GM04503 (cell line): ENCODE results near the gene PPP1R16B.
"Not testable (repeated sequence)": the region's sequence is repeated elsewhere in the genome, so short reads cannot be mapped to it uniquely, and the experiment has no call there.

Experiments
- DNase-seq: peaks from one replicate; pipeline ENCODE4 v3.0.0-alpha.2; 2012; ENCODE audit warnings: low read depth

The PPP1R16B gene

DNA sequence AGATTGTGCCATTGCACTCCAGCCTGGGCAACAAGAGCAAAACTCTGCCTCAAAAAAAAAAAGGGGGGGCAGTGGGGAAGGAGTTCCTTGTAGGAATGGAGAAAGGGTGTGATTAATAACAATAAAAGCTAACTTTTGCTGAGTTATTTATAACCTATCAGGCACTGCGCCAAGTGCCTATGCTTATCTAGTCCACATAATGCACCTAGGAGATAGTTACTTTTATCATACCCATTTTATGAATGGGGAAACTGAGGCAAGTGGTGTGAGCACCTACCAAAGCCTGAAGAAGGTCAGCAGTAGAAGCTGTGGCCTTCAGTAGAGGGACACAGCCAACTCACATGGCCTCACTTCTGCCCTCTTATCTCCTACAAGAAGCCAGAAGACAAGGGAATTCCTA lies 13.6 kb upstream of the PPP1R16B start:
- DNase-seq, result no peak

DNA sequence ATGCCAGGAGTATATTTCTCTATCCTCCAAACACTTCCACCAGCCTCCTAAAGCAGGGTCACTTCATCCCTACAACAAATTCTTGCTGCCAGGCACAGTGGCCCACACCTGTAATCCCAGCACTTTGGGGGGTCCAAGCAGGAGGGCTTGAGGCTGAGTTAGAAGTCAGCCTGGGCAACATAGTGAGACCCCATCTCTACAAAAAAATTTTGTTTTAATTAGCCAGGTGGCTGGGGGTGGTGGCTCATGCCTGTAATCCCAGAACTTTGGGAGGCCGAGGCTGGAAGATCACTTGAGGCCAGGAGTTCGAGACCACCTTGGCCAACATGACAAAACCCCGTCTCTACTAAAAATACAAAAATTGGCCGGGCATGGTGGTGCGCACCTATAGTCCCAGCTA lies 11.4 kb upstream of the PPP1R16B start:
- DNase-seq, result not testable (repeated sequence)

DNA sequence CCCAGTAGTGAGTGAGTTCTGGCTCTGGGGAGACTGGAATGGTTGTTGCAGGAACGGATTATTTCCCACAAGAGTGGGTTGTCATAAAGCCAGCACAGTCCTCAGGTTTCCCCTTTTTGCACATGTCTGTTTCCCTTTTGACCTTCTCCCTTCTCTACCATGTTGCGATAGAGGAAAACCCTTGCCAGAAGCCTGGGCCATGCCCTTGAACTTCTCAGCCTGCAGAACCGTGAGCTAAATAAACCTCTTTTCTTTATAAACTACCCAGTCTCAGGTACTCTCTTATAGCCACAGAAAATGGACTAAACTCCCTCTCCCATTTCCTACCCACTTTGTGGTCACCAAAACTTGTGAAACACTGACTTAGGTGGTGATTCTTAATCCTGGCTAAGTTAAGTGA lies 7.2 kb upstream of the PPP1R16B start:
- DNase-seq, result no peak

DNA sequence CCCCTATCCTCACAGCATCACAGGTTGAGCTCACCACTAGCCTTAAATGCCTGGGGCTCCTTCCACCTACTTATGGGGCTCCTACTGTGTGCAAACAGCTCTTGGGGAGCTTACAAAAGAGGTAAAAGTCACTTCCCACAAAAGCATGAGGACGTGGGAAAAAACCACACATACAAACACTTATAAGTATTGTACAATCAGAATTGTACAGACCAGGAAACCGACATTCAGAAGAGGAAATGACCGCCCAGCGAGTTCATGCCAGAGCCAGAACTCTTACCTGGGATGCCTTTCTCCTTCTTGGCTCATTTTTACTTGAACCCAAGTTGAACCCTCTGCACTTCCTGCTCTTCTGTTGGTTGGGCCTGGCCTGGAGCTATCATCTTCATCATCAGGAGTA lies 6.3 kb upstream of the PPP1R16B start:
- DNase-seq, result no peak

DNA sequence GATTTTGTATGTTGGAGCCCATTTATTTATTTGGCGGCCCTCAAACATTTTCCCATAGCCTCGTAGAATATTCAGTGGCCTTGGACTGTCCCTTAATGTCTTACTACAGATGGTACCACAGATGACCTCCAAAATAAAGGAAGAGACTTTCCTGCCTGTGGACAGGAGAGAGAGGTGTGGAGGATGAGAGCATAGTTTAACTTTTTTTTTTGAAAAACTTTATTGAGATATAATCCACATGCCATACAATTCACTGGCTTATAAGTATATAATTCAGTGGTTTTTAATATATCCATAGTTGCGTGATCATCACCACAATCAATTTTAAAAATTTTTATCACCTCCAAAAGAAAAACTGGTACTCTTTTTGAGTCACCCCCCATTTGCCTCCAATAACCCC lies 4.6 kb upstream of the PPP1R16B start:
- no peak for DNase-seq

DNA sequence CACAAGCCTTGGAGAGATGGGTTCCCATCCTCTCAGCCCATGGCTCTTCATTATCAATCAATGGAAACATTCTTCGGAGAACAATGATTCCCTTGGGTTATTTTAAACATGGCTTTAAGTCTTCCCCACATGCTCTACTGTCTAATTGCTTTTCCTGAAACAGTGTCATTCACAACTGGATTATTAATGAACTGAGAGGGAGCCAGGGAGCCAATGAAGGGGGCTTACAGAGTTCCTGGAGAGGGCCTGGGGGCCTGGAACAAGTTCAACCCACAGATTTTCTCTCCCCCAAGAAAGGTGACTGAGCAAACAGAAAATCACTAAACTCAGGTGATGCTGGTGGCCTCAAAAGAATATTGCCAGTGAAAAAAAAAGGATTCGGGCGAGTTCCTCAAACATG lies 1.3 kb upstream of the PPP1R16B start:
- DNase-seq, result no peak

DNA sequence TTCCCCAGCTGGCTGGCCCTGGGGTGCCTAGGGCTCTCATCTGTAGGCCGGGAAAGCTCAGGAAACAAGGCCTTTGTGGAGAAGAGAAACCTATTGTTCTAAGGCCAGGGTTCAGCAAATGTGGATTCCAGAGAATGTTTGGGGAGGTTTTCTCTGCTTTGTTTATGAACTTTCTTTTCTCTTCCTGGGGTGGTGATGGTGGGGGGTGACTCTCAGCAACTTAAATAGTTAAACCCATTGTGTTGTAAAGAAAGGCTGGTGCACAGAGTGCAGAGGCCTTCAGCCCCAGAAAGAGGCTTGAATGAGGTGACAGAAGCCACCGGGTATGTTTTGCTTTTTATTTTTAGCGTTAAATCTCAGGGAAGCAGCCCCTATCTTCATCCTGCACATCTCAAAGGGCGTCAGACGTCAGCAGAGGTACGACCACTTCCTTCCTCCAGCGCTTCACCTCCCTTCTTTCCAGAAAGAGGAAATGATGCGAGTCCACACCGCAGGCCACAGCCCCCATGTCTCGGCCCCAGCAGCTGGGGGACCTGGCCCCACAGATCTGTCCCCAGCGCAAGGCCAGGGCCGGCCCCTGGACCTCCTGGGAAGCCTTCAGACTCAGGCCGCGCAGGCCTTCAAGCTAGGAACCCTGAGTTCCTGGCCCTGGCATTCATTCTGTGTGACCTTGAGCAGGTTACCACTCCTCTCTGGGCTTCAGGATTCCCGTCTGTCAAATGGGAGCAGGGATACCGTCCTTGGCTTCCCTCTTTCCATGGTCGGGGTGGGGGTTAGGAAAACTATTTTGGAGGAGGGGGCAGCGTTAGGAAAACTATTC lies 605 bp upstream of the PPP1R16B start:
- DNase-seq, result no peak

DNA sequence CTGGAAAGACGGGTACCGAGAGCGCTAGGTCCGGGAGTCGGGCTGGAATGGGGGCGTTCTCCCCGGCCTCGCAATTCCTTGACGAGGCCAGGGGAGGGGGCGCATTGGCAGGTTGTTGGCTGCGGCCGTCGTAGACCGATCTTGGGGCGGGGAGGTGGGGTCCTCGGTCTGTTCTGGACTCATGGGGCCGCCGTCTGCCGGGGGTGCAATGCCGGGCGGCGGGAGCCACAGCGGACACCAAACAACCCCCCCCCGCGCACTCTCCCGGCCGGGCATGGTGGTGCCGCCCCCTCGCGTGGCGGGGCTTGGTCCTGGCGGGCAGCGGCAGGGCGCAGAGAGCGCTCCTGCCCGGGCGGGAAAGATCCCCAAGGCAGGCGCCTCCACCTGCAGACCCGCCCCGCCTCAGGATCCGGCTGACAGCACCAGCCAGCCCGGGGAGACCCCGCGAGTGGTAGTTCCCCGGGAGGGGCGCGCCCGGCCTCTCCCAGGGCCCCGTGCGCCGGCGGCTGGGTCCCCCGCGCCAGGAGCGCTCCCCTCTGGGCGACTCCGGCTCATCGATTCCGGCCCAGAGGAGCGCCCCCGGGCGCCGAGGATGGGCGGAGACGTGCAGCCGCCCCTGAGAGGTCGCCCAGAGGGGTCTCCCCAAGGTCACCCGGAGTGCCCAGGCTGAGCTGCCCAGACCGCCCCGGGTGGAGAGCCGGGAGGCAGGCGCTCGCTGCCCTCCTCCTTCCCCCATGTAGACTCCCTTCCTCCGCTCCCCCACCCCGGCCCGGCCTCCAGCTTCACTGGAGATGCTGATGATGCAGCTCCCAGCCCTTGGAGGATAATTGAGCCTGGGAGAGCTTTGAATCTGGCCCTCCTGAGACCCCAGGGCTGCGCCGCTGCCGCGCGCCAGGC lies 709 bp downstream of the PPP1R16B start:
- no peak for DNase-seq

DNA sequence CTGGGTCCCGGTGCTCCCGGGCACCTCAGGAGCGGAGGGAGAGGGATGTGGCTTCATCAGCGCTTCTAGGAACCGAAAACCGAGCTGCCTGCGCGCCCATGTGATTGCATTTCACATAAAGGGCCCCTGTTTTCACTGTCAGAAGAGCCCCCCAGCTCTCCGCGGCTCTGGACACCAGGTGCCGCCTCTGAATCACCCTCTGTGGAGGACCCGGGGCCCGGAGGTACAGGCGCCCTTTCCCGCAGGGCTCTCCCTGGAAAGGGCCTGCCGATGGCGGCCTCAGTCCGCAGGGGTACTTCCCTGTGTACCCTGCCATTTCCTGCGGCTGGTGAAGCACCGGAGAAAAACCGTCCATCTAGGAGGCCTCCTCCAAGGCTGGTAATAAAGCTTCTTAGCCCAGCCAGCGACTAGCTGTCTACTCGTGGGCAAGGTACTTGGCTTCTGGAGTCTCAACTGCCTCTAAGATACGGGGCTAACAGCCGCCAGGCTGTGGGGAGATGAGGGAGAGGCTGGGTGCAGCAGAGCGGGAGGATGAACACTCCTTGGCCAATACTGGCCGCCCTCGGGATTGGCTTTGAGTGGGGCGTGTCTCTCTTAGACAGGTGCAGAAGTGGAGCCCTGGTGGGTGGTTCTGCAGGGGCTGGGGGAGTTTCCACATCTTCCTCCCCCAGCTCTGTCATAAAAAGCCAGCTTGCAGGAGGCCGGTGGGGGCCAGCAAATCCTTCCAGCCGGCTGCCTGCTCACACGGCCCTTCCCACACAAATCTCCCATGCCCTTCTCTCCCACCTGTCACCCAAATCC lies 1.6 kb downstream of the PPP1R16B start:
- no peak for DNase-seq

DNA sequence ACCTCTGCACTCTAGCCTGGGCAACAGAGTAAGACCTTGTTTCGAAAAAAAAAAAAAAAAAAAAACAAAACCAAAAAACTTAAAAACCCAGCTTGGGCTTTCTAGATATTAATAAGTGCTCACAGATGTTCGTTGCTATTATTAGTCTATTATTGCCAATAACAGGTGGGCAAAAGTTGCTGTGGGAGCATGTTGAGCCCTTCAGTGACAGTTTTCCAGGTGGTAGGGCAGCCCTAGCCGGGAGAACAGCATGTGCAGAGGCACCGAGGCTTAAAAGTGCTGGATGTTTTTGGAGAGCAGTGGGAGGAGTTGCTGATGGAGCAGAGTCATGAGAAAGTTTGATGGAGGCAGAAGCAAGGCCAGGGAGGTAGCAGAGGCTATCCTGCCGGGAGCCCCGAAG lies 4.4 kb downstream of the PPP1R16B start:
- DNase-seq, result no peak

DNA sequence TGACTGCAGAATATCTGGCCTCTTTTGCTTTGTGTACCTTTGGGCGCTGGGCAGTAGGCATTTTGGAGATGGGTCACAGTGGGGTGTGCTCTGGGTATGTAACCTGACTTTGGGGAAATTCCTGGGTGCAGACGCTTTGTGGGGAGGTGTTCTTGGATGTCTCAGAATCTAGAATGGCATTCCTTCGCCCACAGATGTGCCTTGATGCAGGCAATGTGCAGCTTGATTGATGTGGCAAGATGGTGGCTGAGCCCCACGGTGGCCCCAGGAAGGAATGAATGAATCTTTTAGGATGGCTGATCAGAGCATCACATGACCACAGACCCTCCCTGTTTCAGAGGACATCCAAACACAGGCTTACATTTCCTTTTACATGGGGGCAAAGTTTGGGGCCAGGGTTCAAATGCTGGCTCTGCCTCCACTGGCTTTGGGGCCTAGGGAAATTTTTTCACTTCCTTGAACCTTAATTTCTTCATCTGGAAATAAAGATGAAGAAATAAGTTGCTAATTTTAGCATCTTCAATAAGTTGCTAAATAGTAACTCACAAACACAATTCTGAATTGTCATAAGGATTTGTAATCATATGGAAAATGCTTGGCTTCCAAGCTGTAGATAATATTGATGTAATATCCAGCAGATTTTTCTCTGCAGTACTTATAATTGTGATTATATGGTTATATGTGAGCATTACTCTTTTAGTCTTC lies 5.6 kb downstream of the PPP1R16B start:
- DNase-seq, result no peak

DNA sequence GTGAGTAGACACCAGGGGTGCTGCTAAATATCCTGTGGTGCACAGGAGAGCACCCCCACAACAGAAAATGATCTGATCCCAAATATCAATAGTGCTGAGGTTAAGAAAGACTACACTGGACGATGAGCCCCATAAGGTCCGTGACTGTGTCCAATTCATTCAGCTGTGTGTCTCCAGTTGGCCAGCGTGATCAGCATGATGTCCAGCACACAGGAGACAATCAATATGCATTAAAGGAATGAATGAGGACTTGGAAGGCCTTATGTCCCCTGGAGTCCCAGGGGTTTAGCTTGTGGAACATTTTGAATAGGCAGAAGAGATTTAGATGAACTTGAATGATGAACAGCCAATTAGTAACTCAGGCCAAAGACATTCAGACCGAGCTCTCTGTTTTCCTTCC lies 6.3 kb downstream of the PPP1R16B start:
- DNase-seq, result no peak

DNA sequence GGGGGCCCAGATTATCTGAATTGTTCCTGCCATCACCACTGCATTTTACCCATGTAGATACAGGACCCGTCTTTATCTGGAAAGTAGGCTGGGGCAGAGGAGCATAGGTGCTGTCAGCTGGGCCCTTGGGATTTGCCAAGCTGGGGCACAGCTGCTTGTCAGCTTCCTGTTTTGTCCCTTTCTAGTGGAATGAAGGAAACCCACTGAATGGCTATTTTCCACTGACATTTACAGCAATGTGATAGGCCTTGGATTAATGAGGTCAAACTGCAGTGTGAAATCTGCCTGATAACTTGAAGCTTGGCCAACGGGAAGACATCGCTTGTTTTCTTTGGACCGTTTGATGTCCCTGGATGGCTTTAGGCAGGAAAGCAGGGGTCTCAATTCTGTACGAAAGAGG lies 6.7 kb downstream of the PPP1R16B start:
- no peak for DNase-seq

DNA sequence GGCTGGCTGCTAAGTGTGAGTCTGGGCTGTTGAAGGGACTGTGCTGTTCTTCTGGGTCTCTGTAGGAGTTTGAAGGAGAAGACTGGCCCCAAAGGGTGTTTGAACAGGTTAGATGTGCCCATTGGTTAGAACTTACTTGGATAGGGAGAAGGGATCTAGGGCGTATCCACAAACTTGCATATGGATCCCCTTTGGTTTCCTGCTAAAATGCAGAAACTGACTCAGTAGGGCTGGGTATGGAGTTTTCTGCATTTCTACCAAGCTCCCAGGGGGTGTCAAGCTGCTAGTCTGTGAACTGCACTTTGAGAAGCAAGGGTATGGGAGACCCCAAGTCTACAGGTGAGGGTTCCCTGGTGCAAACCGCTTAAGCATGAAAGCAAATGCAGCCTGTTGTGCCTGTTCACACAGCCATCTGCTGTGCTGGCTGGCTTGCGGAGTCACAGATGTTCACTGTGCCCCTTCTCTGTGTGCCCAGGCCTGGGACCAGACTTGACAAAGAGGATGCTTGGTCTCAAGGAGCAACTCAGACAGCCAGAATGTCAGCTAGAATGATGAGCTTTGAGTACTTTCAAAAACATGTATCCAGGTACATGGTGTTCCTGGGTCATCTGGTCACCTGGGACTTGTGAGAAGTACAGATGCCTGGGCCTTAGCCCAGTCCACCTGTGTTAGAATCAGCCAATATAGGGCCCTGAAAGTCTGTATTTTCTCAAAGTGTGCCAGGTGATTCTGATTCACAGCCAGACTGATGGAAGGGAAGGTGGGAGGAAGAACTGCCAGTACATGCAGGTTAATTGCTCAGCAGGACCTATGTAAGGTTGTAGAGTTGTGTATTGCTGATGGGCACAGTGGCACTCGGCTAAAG lies 7.4 kb downstream of the PPP1R16B start:
- DNase-seq, result no peak

DNA sequence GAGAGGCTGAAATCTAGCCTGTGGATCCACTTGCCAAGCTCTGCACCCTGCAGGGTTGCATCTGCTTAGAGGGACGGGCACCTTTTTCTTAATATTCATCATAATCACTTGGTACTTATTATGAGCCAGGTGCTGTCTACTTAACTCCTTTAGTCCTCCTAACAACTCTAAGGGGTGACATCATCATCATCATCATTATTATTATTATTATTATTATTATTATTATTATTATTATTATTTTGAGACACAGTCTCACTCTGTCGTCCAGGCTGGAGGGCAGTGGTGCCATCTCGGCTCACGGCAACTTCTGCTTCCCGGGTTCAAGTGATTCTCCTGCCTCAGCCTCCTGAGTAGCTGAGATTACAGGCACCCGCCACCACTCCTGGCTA lies 8.1 kb downstream of the PPP1R16B start:
- DNase-seq, result not testable (repeated sequence)

DNA sequence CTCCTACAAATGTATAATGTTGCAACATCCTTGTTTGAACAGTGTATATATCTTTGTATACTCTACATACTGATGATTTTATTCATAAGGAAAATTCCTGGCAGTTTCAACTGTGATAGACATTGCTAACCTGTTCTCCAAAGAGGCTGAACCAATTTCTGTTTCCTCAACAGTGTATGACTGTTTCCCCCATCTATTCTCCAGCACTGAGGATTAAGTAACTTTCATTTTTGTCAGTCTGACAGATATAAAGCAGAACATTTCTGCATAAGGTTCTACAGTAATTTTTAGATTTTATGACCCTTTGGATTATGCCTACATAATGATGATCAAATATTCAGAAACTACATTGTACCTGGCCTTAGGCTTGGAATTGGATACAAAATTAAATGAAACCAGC lies 9.9 kb downstream of the PPP1R16B start:
- DNase-seq, result no peak

DNA sequence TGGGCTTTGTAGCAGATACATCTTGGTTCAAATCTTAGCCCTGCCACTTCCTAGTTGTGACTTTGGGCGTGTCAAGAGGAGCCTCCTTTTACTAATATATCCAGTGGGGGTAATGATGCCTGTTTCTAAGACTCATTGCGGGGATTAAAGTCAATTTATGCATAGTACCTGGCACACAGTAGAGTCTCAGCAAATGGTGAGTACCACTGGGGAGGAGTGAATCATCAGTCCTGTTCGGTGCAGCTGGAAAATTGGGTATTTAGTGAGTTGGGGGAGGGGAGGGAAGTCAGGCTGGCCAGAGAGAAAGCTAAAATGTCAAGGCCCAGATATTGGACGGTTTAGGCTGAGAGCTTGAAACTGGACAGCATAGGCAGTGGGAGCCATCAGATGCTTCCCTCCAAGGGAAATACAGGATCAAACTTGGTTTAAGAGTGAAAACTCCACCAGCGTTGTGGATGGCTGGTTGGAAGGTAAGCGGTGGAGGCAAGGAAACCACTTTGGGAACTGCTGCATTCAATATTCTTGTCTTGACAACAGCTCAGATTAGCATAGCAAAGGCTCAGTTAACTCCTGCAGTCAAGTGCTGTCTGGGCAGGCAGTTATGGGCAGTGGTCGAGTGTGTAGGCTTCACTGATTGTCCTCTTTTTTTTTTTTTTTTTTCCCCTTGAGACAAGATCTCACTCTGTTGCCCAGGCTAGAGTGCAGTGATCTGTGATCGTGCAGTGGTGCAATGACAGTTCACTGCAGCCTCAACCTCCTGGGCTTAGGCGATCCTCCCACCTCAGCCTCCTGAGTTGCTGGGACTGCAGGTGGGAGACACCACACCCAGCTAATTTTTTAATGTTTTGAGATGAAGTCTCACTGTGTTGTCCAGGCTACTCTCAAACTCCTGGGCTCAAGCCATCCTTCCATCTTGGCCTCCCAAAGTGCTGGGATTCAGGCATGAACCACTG lies 12.9 kb downstream of the PPP1R16B start:
- DNase-seq, result no peak

DNA sequence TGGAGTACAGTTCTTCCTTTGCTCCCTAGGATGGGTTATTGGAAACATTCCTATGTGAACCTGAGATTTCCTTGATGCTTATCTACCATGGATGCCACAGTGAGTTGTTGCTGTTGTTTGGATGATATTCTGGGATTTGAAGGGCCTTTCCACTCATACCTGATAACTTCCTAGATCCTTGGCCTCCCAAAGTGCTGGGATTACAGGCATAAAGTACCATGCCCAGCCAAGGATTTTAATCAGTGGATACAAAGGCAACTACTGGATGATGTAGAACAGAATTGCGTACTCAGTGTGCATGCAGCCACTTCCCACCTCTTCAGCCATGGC lies 20.0 kb downstream of the PPP1R16B start:
- DNase-seq, result no peak

DNA sequence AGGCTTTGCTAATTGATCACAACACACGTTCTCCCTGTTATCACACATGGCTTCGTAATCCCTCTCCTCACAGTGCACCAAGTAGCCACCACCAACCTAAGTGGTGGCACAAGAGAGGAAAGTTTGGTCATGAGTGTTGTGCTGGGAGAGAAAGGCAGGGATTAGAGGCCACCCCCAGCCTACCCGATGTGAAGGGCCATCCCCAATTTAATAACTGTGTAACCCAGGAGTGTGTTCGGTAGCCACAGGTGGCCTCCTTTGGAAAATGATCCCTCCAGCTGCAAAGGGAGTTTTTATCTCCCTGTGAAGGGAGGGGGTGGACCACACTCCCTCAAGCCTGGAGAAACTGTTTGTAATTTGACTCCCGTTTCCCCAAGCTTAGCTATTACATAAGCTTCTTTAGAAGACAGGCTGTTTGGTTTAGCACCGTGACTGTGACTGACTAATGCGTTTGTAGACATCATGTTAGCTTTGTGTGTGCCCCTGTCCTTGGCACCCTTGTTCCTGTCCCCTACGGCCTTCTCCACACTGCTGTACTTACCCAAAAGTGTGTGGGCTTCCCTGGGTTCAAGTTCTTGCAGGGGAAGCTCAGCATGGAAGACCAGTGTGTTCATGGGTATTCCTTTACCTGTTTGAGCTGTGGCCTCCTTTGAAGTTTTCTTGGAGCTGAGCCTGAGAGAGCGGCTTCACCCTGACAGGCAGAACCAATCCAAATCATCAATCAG lies 20.6 kb downstream of the PPP1R16B start:
- DNase-seq, result peak; percentile 19
